HG03469 (cell line): Measurements from ENCODE around the gene HDGFL3.
"Not testable (repeated sequence)": the region's sequence is repeated elsewhere in the genome, so short reads cannot be mapped to it uniquely, and the experiment has no call there.

Experiments
- ATAC-seq: cut with Tn5 transposase; IDR thresholded peaks from one replicate; pipeline ENCODE4 v1.9.1; 2021; ENCODE audit warnings: mild to moderate bottlenecking, moderate library complexity, moderate number of reproducible peaks; ENCODE audit not compliant: unreplicated experiment

The HDGFL3 gene

GRCh38 chr15:83198476-83198875 is 9.1 kb downstream of the HDGFL3 start:
- ATAC-seq = no peak

- no peak for ATAC-seq
These were observed 13.1 kb downstream of the HDGFL3 start for GRCh38 chr15:83194528-83194927.

- ATAC-seq = no peak
These were observed 13.9 kb downstream of the HDGFL3 start for GRCh38 chr15:83193721-83194120.

GRCh38 chr15:83192742-83193141 is 14.9 kb downstream of the HDGFL3 start:
- ATAC-seq = no peak

- no peak for ATAC-seq
These were observed 17.2 kb downstream of the HDGFL3 start for GRCh38 chr15:83190450-83190849.

- ATAC-seq = no peak
These were observed 22.1 kb downstream of the HDGFL3 start for GRCh38 chr15:83185561-83185960.

GRCh38 chr15:83178869-83179325 is 28.7 kb downstream of the HDGFL3 start:
- ATAC-seq = no peak

GRCh38 chr15:83178390-83178789 is 29.2 kb downstream of the HDGFL3 start:
- ATAC-seq = no peak

GRCh38 chr15:83174891-83175290 is 32.7 kb downstream of the HDGFL3 start:
- ATAC-seq = no peak

GRCh38 chr15:83170474-83171165 is 37.0 kb downstream of the HDGFL3 start:
- ATAC-seq = no peak

- ATAC-seq = not testable (repeated sequence)
These were observed 38.0 kb downstream of the HDGFL3 start for GRCh38 chr15:83169576-83169975.

GRCh38 chr15:83166830-83167229 is 40.8 kb downstream of the HDGFL3 start:
- ATAC-seq = no peak

- no peak for ATAC-seq
These were observed 41.4 kb downstream of the HDGFL3 start for GRCh38 chr15:83166218-83166617.

GRCh38 chr15:83164771-83165404 is 42.7 kb downstream of the HDGFL3 start:
- ATAC-seq = no peak

- ATAC-seq = no peak
These were observed 43.4 kb downstream of the HDGFL3 start for GRCh38 chr15:83164111-83164770.

- ATAC-seq = no peak
These were observed 44.6 kb downstream of the HDGFL3 start for GRCh38 chr15:83163032-83163431.

- ATAC-seq = no peak
These were observed 46.9 kb downstream of the HDGFL3 start for GRCh38 chr15:83160741-83161140.

GRCh38 chr15:83158393-83158792 is 49.2 kb downstream of the HDGFL3 start:
- ATAC-seq = no peak

- no peak for ATAC-seq
These were observed 51.7 kb downstream of the HDGFL3 start for GRCh38 chr15:83155942-83156341.

- ATAC-seq = no peak
These were observed 54.3 kb downstream of the HDGFL3 start for GRCh38 chr15:83153288-83153687.

- no peak for ATAC-seq
These were observed 62.9 kb downstream of the HDGFL3 start for GRCh38 chr15:83144771-83145170.

GRCh38 chr15:83142151-83142550 is 65.5 kb downstream of the HDGFL3 start:
- ATAC-seq = not testable (repeated sequence)
